Liver (tissue), 9 donors: ENCODE results near the gene SBF2. TPM values are rescaled to one million over a fixed set of nuclear protein-coding genes. Genes with fewer than 3 reads are reported as not detected.

Source experiments
- DNase-seq: peaks from one replicate; pipeline ENCODE4 v3.0.0-alpha.2; 2017; ENCODE audit warnings: low spot score
- H3K27ac ChIP-seq, 2 donors: one replicate each; pipeline ENCODE4 v1.7.0; 2013; ENCODE audit warnings: inconsistent platforms in 2 of 2, low read length in 2 of 2, control low read depth in 1 of 2, low read depth in 1 of 2, mild to moderate bottlenecking in 1 of 2
- H3K27me3 ChIP-seq, 4 donors: one replicate each; pipeline versions ENCODE4 v1.6.1 to v1.7.0; 2013; ENCODE audit warnings: low read length in 3 of 4, inconsistent platforms in 1 of 4, mild to moderate bottlenecking in 1 of 4, moderate library complexity in 1 of 4; ENCODE audit not compliant: control insufficient read depth in 4 of 4, insufficient read depth in 4 of 4
- H3K36me3 ChIP-seq, 4 donors: one replicate each; pipeline versions ENCODE4 v1.6.1 to v1.7.0; 2013; ENCODE audit warnings: low read length in 3 of 4, mild to moderate bottlenecking in 3 of 4, low read depth in 1 of 4, moderate library complexity in 1 of 4; ENCODE audit not compliant: control insufficient read depth in 4 of 4, insufficient read depth in 3 of 4
- H3K4me1 ChIP-seq, 4 donors: one replicate each; pipeline versions ENCODE4 v1.6.1 to v1.7.0; 2013; ENCODE audit warnings: low read length in 3 of 4, mild to moderate bottlenecking in 3 of 4, moderate library complexity in 1 of 4; ENCODE audit not compliant: control insufficient read depth in 4 of 4, insufficient read depth in 4 of 4
- H3K4me3 ChIP-seq, 3 donors: one replicate each; pipeline versions ENCODE4 v1.6.1 to v1.7.0; 2013; ENCODE audit warnings: low read length in 3 of 3, control low read depth in 1 of 3, low read depth in 1 of 3, mild to moderate bottlenecking in 1 of 3
- H3K9ac ChIP-seq, 2 donors: one replicate each; pipeline ENCODE4 v1.7.0; 2013; ENCODE audit warnings: low read length in 2 of 2, mild to moderate bottlenecking in 2 of 2, moderate library complexity in 2 of 2, control low read depth in 1 of 2, low read depth in 1 of 2
- H3K9me3 ChIP-seq, 4 donors: one replicate each; pipeline versions ENCODE4 v1.6.1 to v1.7.0; 2013; ENCODE audit warnings: low read length in 3 of 4; ENCODE audit not compliant: control insufficient read depth in 4 of 4
- CTCF ChIP-seq: fragments of 150-350 bp; IDR thresholded peaks from 2 replicates; pipeline ENCODE4 v1.5.1; 2017; ENCODE audit warnings: improper control_type of control experiment, low read depth, low read length; ENCODE audit not compliant: missing input control
- FOXA2 ChIP-seq: IDR thresholded peaks from 2 replicates; pipeline ENCODE4 v1.6.1; 2016; ENCODE audit warnings: antibody characterized with exemption
- GABPA ChIP-seq, 2 donors: IDR thresholded peaks in 1 of 2; conservative IDR thresholded peaks in 1 of 2; 2 replicates each; pipeline ENCODE4 v1.6.1; 2016; ENCODE audit warnings: antibody characterized with exemption in 2 of 2, mild to moderate bottlenecking in 1 of 2, moderate library complexity in 1 of 2
- HNF4G ChIP-seq: IDR thresholded peaks from 2 replicates; pipeline ENCODE4 v1.6.1; 2016; ENCODE audit warnings: antibody characterized with exemption
- JUND ChIP-seq, 2 donors: IDR thresholded peaks; 2 replicates each; pipeline ENCODE4 v1.6.1; 2016; ENCODE audit warnings: antibody characterized with exemption in 2 of 2
- MAX ChIP-seq: IDR thresholded peaks from 2 replicates; pipeline ENCODE4 v1.6.1; 2016; ENCODE audit warnings: antibody characterized with exemption
- NR2F2 ChIP-seq: IDR thresholded peaks from 2 replicates; pipeline ENCODE4 v1.6.1; 2016; ENCODE audit warnings: antibody characterized with exemption
- RAD21 ChIP-seq, 2 donors: IDR thresholded peaks; 2 replicates each; pipeline ENCODE4 v1.6.1; 2016; ENCODE audit warnings: antibody characterized with exemption in 2 of 2, mild to moderate bottlenecking in 2 of 2
- TAF1 ChIP-seq: conservative IDR thresholded peaks from 2 replicates; pipeline ENCODE4 v1.6.1; 2016; ENCODE audit warnings: antibody characterized with exemption, mild to moderate bottlenecking
- polyA plus RNA-seq, 2 donors: library from polyadenylated mRNA; stranded (reverse) in 1 of 2; unstranded in 1 of 2; fragments of 200-250 nt in 1 of 2; fragments of >200 nt in 1 of 2; fragmentation: Nextera tagmentation in 1 of 2; extraction: Ambion mirVana in 1 of 2; gene quantifications; one replicate each; pipeline versions ENCODE4 v1.2.1 to v1.2.3, GENCODE V29; 2013 to 2015
- total RNA-seq, 2 donors: library from RNA; depleted of rRNA; stranded (reverse); fragments of >200 nt; gene quantifications; one replicate each; pipeline ENCODE4 v1.2.3, GENCODE V29; 2014
- TF ChIP-seq, protein P1 (sequence below): IDR thresholded peaks from 2 replicates; pipeline ENCODE4 v1.6.1; 2016; ENCODE audit warnings: antibody characterized with exemption
- TF ChIP-seq, protein P2 (sequence below): IDR thresholded peaks from 2 replicates; pipeline ENCODE4 v1.6.1; 2016; ENCODE audit warnings: antibody characterized with exemption, mild to moderate bottlenecking
- donor health status: healthy.
- donor health status: healthy.
- donor health status: healthy.
- donor health status: healthy.
- donor health status: healthy.

The SBF2 gene
- total and polyA plus RNA-seq, 4 donors: 7.5 to 31.3 (median 14.7) TPM

- TF ChIP-seq GABPA (IDR thresholded peaks at IDR 0.05 in 1 of 2, conservative IDR thresholded peaks at IDR 0.05 in 1 of 2): no peak
- TF ChIP-seq CTCF: no peak
- TF ChIP-seq, protein P1, sequence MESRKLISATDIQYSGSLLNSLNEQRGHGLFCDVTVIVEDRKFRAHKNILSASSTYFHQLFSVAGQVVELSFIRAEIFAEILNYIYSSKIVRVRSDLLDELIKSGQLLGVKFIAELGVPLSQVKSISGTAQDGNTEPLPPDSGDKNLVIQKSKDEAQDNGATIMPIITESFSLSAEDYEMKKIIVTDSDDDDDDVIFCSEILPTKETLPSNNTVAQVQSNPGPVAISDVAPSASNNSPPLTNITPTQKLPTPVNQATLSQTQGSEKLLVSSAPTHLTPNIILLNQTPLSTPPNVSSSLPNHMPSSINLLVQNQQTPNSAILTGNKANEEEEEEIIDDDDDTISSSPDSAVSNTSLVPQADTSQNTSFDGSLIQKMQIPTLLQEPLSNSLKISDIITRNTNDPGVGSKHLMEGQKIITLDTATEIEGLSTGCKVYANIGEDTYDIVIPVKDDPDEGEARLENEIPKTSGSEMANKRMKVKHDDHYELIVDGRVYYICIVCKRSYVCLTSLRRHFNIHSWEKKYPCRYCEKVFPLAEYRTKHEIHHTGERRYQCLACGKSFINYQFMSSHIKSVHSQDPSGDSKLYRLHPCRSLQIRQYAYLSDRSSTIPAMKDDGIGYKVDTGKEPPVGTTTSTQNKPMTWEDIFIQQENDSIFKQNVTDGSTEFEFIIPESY: no peak
- no peak for TF ChIP-seq JUND (IDR thresholded peaks at IDR 0.05)
- TF ChIP-seq RAD21 (IDR thresholded peaks at IDR 0.05): no peak
- TF ChIP-seq TAF1: no peak
- TF ChIP-seq NR2F2: no peak
Observed at GRCh38 chr11:10150800-10151199, 143.2 kb downstream of the SBF2 start (continued).

GRCh38 chr11:10149553-10149952 lies 144.5 kb downstream of the SBF2 start:
- Histone ChIP-seq H3K4me3 (no peak overlapping the region), H3K27me3 (no peaks in the 10 kb centered on the region), H3K27ac (no peak overlapping the region), H3K36me3 (no peaks in the 10 kb centered on the region), H3K4me1 (no peaks in the 10 kb centered on the region), H3K9me3 (peaks cover 0 to 2% (median 0%) of the 10 kb centered on the region in 4 donors), H3K9ac (no peak overlapping the region)
- TF ChIP-seq RAD21 (IDR thresholded peaks at IDR 0.05) (no peak), GABPA (IDR thresholded peaks at IDR 0.05 in 1 of 2, conservative IDR thresholded peaks at IDR 0.05 in 1 of 2) (no peak), FOXA2 (no peak), CTCF (no peak), HNF4G (no peak), MAX (no peak)
- TF ChIP-seq, protein P2, sequence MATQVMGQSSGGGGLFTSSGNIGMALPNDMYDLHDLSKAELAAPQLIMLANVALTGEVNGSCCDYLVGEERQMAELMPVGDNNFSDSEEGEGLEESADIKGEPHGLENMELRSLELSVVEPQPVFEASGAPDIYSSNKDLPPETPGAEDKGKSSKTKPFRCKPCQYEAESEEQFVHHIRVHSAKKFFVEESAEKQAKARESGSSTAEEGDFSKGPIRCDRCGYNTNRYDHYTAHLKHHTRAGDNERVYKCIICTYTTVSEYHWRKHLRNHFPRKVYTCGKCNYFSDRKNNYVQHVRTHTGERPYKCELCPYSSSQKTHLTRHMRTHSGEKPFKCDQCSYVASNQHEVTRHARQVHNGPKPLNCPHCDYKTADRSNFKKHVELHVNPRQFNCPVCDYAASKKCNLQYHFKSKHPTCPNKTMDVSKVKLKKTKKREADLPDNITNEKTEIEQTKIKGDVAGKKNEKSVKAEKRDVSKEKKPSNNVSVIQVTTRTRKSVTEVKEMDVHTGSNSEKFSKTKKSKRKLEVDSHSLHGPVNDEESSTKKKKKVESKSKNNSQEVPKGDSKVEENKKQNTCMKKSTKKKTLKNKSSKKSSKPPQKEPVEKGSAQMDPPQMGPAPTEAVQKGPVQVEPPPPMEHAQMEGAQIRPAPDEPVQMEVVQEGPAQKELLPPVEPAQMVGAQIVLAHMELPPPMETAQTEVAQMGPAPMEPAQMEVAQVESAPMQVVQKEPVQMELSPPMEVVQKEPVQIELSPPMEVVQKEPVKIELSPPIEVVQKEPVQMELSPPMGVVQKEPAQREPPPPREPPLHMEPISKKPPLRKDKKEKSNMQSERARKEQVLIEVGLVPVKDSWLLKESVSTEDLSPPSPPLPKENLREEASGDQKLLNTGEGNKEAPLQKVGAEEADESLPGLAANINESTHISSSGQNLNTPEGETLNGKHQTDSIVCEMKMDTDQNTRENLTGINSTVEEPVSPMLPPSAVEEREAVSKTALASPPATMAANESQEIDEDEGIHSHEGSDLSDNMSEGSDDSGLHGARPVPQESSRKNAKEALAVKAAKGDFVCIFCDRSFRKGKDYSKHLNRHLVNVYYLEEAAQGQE: no peak
- DNase-seq: no peak
